Measurements from ENCODE around the gene NEK7. TPM values are rescaled to one million over a fixed set of nuclear protein-coding genes. Genes with fewer than 3 reads are reported as not detected.

The NEK7 gene
- total and polyA plus RNA-seq, 9 of the 15 experiments (the other 6 are each of a cell fraction or from before 2014, with no cell fraction given), result 8.5 to 37.3 (median 27.7) TPM

DNA sequence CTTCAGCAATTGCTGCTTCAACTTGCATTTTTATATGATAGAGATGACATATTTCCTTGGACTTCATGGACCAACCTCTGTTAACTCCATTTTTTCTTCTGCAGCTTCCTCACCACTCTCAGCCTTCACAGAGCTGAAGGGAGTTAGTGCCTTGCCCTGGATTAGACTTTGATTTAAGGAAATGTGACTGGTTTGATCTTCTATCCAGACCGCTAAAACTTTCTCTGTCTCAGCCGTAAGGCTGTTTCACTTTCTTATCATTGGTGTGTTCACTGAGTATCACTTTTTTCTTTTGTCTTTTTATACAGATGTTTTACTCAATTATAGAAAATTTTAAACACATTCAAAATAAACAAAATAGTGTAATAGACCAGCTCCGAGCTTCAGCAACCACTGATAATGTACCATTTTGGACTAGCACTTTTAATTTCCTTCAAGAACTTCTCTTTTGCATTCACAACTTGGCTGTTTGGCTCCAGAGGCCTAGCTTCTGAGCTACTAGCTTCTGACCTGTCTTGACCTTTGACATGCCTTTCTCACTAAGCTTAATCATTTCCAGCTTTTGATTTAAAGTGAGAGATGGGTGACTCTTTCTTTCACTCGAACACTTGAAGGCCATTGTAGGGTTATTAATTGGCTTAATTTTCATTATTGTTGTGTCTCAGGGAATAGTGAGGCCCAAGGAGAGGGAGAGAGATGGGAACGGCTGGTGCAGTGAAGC, 9.3 kb downstream of the NEK7 start:
- no peak overlapping the region for H2AFZ ChIP-seq (ENCODE audit: low read depth, low read length)
- H3K9me1 ChIP-seq (ENCODE audit: control insufficient read depth, insufficient read depth, low read length), result no peaks in the 10 kb centered on the region
- H4K20me1 ChIP-seq (replicated peaks; ENCODE audit: control insufficient read depth, insufficient read depth, low read length), result peaks cover 21% of the 10 kb centered on the region; the same call in 1 of the 2 replicates
- no peaks in the 10 kb centered on the region; the same call in 2 of the 3 replicates for H3K36me3 ChIP-seq (ENCODE audit: control insufficient read depth, insufficient read depth, low read length)
- no peak overlapping the region for H3K27ac ChIP-seq (ENCODE audit: extremely low read depth, low read depth, low read length)
- BruUV-seq (replicated peaks), result no TSS peak
- H3K9me3 ChIP-seq (replicated peaks; ENCODE audit: control insufficient read depth, insufficient read depth, low read depth, low read length), result no peaks in the 10 kb centered on the region
- 51% methylated on average over 5 of the region's 5 CpGs for WGBS (ENCODE audit: insufficient coverage, low coverage, missing lambda C conversion rate)
- DNase-seq (ENCODE audit: extremely low read depth in 1 of 4, low spot score in 3 of 4) (no peak), FAIRE-seq (no peak), ATAC-seq (no peak)
- ChIA-PET POLR2A (interaction anchor here (1.0 to 1.5 kb wide), 3 partner anchors 9 to 33 kb away, joined by 3 to 5 read pairs (median 3); no protein-coding TSS in a partner anchor), CTCF (ENCODE audit: low intra/inter-chr PET ratio) (no interaction called here)
- H3K4me1 ChIP-seq (replicated peaks in 1 of 2; ENCODE audit: control insufficient read depth in 2 of 2, insufficient read depth in 2 of 2, low read length in 2 of 2), result peaks cover 4 to 62% of the 10 kb centered on the region in 2 experiments; a peak in 4 of 5 replicates
- H3K4me3 ChIP-seq, result no peak overlapping the region
- intact Hi-C loops (cut with micrococcal nuclease), result loop anchor here (10.0 kb wide), 1 partner anchor 491 kb away; no protein-coding TSS in a partner anchor
- no peaks in the 10 kb centered on the region for H3K27me3 ChIP-seq (ENCODE audit: control insufficient read depth in 2 of 2, insufficient read depth in 2 of 2, low read length in 2 of 2)
- no peak overlapping the region for H3K4me2 ChIP-seq (ENCODE audit: insufficient read depth, low read length)
- no peak for TF ChIP-seq PHF8 (IDR thresholded peaks at IDR 0.05; ENCODE audit: borderline replicate concordance, low read length)
- TF ChIP-seq SNIP1 (IDR thresholded peaks at IDR 0.05; ENCODE audit: low read depth), result no peak
- no peak for TF ChIP-seq PTTG1 (tag; IDR thresholded peaks at IDR 0.05; ENCODE audit: low read depth)
- no peak for TF ChIP-seq JUND (IDR thresholded peaks at IDR 0.05; ENCODE audit: borderline replicate concordance, low read depth, low read length)
- no peak for TF ChIP-seq JUND (tag; IDR thresholded peaks at IDR 0.05; ENCODE audit: borderline replicate concordance, low read depth, low read length)
- TF ChIP-seq ZFX (CRISPR knock-in tag; IDR thresholded peaks at IDR 0.05), result peak; percentile 41
- TF ChIP-seq FOS (IDR thresholded peaks at IDR 0.05; ENCODE audit: extremely low read depth, insufficient read length), result no peak
- no peak for TF ChIP-seq SREBF1 (IDR thresholded peaks at IDR 0.05; ENCODE audit: borderline replicate concordance, low read depth, low read length)
- TF ChIP-seq, protein P1, sequence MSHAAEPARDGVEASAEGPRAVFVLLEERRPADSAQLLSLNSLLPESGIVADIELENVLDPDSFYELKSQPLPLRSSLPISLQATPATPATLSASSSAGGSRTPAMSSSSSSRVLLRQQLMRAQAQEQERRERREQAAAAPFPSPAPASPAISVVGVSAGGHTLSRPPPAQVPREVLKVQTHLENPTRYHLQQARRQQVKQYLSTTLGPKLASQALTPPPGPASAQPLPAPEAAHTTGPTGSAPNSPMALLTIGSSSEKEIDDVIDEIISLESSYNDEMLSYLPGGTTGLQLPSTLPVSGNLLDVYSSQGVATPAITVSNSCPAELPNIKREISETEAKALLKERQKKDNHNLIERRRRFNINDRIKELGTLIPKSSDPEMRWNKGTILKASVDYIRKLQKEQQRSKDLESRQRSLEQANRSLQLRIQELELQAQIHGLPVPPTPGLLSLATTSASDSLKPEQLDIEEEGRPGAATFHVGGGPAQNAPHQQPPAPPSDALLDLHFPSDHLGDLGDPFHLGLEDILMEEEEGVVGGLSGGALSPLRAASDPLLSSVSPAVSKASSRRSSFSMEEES (CRISPR knock-in tag; IDR thresholded peaks at IDR 0.05), result no peak
- no peak overlapping the region for H3K9ac ChIP-seq (ENCODE audit: insufficient read depth in 1 of 2, low read depth in 2 of 2, low read length in 2 of 2)
- peaks cover 100% of the 10 kb centered on the region for H3K79me2 ChIP-seq (ENCODE audit: control insufficient read depth, insufficient read depth, low read length)
- in situ Hi-C loops (cut with MboI), result no loop called here
